GM10248 (cell line): ENCODE measurements around the gene MYH7.

Experiments used
- CTCF ChIA-PET: fragments of 300-600 bp; sonication (Branson Sonifier 250); formaldehyde crosslinking; extraction: SDS; loops from one replicate; lab custom pipeline; 2021; ENCODE audit warnings: antibody characterized with exemption; lab: Yijun Ruan, JAX
- POLR2A ChIA-PET: fragments of 350-650 bp; sonication (Branson Sonifier 250); formaldehyde crosslinking; extraction: SDS; loops from one replicate; lab custom pipeline; 2020; ENCODE audit warnings: antibody characterized with exemption; lab: Yijun Ruan, JAX
- DNase-seq: peaks from one replicate; pipeline ENCODE4 v3.0.0; 2012; ENCODE audit errors: extremely low spot score
- TF ChIP-seq, protein P1 (sequence below): IDR thresholded peaks from 2 replicates; pipeline ENCODE4 v1.5.1; 2012; ENCODE audit warnings: mild to moderate bottlenecking, low read depth; ENCODE audit errors: extremely low read depth, missing control alignments, control extremely low read depth

The MYH7 gene

DNA sequence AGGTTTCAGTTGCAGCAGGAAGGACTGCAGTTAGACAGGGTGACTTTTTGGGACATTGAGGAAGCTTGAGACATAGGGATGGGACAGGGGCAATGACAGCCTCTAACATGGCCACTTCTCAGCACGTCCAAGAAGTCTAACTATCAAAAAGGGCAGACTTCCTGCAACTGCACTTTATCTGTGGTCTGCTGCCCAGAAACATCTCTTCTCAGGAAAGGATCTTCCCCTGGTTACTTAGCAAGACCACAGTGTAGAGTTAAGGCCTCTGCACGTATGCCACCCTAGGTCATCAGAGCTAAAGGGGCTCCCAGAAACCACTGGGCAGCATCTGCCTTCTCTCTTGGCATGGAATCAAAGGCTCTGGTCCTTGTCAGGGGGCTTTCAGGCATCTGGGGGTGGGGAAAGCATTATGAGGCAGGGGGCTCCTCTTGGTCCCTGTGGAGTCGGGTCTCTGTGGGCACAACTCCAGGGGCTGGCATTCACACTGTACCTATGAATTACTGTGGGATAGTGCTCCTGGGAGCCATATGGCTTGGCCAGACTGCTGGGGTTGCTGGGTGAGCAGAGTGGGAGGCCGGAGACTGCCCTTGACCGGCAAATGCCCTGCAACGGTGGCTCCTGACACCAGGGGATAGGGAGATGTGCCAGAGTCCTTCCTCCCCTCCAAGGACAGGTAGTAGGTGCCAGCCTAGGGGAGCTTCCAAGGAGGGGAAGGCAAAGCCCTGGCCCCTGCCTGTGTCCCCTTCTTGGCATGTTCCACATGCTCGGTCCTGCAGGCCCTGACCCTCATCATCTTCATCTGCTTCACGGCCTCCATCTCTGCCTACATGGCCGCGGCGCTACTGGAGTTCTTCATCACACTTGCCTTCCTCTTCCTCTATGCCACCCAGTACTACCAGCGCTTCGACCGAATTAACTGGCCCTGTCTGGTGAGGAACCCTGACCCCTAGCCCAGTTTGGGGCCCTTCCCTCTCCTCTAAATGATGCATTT lies 57.6 kb downstream of the MYH7 start:
- ChIA-PET POLR2A (no interaction called here), CTCF (interaction anchor here (1.3 to 5.5 kb wide), 10 partner anchors 8 to 259 kb away, joined by 3 to 54 read pairs (median 16); partner anchors contain the start of genes CEBPE, IL25 and PABPN1)
- TF ChIP-seq, protein P1, sequence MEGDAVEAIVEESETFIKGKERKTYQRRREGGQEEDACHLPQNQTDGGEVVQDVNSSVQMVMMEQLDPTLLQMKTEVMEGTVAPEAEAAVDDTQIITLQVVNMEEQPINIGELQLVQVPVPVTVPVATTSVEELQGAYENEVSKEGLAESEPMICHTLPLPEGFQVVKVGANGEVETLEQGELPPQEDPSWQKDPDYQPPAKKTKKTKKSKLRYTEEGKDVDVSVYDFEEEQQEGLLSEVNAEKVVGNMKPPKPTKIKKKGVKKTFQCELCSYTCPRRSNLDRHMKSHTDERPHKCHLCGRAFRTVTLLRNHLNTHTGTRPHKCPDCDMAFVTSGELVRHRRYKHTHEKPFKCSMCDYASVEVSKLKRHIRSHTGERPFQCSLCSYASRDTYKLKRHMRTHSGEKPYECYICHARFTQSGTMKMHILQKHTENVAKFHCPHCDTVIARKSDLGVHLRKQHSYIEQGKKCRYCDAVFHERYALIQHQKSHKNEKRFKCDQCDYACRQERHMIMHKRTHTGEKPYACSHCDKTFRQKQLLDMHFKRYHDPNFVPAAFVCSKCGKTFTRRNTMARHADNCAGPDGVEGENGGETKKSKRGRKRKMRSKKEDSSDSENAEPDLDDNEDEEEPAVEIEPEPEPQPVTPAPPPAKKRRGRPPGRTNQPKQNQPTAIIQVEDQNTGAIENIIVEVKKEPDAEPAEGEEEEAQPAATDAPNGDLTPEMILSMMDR: no peak

DNA sequence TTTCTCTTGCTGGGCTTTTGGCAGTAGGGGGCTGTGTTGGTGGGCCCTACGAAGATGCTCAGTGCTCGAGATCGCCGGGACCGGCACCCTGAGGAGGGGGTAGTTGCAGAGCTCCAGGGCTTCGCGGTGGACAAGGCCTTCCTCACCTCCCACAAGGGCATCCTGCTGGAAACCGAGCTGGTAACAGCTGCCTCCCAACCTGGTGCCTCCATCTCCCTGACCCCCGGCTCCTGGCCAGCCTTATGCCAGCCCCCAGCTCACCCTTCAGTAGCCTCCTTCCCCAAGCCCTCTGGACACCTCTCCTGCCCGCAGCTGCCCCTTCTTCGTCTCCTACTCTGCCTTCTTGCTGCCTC lies 58.3 kb downstream of the MYH7 start:
- CTCF ChIA-PET: interaction anchor here (1.1 to 5.5 kb wide), 5 partner anchors 11 to 256 kb away, joined by 3 to 54 read pairs (median 11); no protein-coding TSS in a partner anchor

More for the DNA sequence above, 57.6 kb downstream of the MYH7 start:
- no peak for DNase-seq

DNA sequence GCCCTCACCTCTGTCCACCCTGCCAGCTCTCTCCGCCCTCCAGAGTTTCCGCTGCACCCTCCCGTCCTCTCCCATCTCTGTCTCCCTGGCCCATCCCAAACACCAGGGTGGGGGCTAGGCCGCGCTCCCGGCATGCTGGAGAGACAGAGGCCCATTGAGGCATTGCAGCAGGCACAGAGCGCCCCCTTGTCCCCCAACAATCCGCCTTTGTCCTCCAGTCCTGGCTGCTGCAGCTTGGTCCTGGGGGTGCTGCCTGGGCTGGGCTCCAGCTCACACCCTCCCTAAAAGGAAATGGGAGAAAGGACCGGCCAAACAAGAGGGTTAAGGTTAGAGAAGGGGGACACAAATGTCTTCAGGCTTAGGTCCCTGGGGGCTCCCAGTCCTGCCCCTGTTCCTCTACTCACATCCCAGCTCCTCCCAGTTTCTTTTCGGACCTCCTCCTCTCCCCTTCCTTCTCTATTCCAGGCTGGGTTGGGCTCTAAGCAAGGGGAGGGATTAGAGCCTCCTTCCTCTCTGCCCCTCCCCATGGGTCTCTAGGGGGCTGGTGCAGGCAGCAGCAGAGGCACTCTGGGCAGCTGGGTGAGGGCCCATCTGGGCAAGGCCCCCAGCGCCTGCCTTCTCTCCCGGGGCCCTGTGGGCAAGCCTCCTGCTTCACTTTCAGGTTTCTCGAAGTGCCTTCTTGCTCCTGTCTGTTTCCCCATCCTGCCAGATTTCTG lies 58.8 kb downstream of the MYH7 start, which contains the start of gene CMTM5:
Gene CMTM5 (plus strand): TSS at position 565 of the 716 bp plus-strand sequence. CDS start 206 bp downstream, outside the sequence.
- POLR2A ChIA-PET: no interaction called here
- CTCF ChIA-PET: interaction anchor here (1.1 to 5.5 kb wide), 5 partner anchors 12 to 256 kb away, joined by 3 to 54 read pairs (median 11); no protein-coding TSS in a partner anchor

More for the DNA sequence above, 58.3 kb downstream of the MYH7 start:
- POLR2A ChIA-PET: no interaction called here
- DNase-seq: no peak
- TF ChIP-seq, protein P1: no peak

DNA sequence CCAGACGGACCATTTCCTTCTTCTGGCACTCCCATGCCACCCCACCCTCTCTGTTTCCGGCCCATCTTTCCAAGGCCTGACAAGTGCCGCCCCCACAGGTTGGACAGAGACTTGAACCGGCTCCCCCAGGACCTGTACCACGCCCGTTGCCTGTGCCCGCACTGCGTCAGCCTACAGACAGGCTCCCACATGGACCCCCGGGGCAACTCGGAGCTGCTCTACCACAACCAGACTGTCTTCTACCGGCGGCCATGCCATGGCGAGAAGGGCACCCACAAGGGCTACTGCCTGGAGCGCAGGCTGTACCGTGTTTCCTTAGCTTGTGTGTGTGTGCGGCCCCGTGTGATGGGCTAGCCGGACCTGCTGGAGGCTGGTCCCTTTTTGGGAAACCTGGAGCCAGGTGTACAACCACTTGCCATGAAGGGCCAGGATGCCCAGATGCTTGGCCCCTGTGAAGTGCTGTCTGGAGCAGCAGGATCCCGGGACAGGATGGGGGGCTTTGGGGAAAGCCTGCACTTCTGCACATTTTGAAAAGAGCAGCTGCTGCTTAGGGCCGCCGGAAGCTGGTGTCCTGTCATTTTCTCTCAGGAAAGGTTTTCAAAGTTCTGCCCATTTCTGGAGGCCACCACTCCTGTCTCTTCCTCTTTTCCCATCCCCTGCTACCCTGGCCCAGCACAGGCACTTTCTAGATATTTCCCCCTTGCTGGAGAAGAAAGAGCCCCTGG lies 59.8 kb downstream of the MYH7 start:
- TF ChIP-seq, protein P1: no peak
- CTCF ChIA-PET: interaction anchor here (1.1 to 2.3 kb wide), 2 partner anchors 13 to 255 kb away, joined by 3 to 5 read pairs; no protein-coding TSS in a partner anchor
- no peak for DNase-seq
- POLR2A ChIA-PET: no interaction called here

More for the DNA sequence above, 58.8 kb downstream of the MYH7 start, which contains the start of gene CMTM5:
- DNase-seq: no peak
- TF ChIP-seq, protein P1: no peak

DNA sequence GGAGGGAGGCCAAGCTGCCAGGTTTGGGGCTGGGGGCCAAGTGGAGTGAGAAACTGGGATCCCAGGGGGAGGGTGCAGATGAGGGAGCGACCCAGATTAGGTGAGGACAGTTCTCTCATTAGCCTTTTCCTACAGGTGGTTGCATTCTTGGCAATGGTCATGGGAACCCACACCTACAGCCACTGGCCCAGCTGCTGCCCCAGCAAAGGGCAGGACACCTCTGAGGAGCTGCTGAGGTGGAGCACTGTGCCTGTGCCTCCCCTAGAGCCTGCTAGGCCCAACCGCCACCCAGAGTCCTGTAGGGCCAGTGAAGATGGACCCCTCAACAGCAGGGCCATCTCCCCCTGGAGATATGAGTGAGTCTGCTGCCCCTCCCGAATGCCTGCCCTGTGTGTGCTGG lies 62.4 kb downstream of the MYH7 start:
- CTCF ChIA-PET: interaction anchor here (0.7 to 2.3 kb wide), 2 partner anchors 11 to 252 kb away, joined by 3 to 5 read pairs; no protein-coding TSS in a partner anchor
- TF ChIP-seq, protein P1: no peak
- POLR2A ChIA-PET: no interaction called here

More for the DNA sequence above, 62.4 kb downstream of the MYH7 start:
- DNase-seq: no peak
